Activated T-cell treated with anti-CD3 and anti-CD28 coated beads for 4 hours (primary cell): ENCODE data around the gene CT45A6.
"Not testable (repeated sequence)": the region's sequence is repeated elsewhere in the genome, so short reads cannot be mapped to it uniquely, and the experiment has no call there.

Source experiments
- DNase-seq: peaks from one replicate; pipeline ENCODE4 v3.0.0-alpha.2; 2020

The CT45A6 gene, protein sequence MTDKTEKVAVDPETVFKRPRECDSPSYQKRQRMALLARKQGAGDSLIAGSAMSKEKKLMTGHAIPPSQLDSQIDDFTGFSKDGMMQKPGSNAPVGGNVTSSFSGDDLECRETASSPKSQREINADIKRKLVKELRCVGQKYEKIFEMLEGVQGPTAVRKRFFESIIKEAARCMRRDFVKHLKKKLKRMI

DNA sequence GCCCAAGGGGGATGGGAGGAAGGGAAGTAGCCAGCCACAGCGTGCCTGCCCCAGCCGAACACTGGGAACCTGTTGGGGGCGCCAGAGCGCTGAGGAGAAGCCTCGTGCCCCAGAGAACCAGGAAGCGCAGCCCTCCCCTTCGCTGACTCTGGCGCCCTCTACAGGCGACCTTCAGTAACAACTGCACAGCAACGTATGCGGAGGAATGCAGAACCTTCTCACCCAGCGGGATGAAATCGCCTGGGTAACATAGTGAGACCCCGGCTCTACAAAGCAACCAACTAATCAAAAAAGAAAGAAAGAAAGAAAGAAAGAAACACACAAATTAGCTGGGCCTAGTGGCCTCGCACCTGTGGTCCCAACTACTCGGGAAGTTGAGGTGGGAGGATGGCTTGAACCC is at the start of gene CT45A6:
TSS of gene CT45A6 (minus strand) at position 101 of the 400 bp plus-strand sequence. CDS start 3,794 bp downstream, outside the sequence.
- not testable (repeated sequence) for DNase-seq

DNA sequence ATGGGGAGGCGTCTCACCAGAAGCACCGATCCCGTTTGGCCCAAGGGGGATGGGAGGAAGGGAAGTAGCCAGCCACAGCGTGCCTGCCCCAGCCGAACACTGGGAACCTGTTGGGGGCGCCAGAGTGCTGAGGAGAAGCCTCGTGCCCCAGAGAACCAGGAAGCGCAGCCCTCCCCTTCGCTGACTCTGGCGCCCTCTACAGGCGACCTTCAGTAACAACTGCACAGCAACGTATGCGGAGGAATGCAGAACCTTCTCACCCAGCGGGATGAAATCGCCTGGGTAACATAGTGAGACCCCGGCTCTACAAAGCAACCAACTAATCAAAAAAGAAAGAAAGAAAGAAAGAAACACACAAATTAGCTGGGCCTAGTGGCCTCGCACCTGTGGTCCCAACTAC is 34.6 kb upstream of the CT45A6 start, which contains the start of gene CT45A7:
TSS of gene CT45A7 (minus strand) at position 101 of the 400 bp plus-strand sequence. CDS start 3,747 bp downstream, outside the sequence.
- DNase-seq = not testable (repeated sequence)

DNA sequence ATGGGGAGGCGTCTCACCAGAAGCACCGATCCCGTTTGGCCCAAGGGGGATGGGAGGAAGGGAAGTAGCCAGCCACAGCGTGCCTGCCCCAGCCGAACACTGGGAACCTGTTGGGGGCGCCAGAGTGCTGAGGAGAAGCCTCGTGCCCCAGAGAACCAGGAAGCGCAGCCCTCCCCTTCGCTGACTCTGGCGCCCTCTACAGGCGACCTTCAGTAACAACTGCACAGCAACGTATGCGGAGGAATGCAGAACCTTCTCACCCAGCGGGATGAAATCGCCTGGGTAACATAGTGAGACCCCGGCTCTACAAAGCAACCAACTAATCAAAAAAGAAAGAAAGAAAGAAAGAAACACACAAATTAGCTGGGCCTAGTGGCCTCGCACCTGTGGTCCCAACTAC is 17.3 kb upstream of the CT45A6 start, which contains the start of gene CT45A2:
TSS of gene CT45A2 (minus strand) at position 101 of the 400 bp plus-strand sequence. CDS start 3,747 bp downstream, outside the sequence.
- DNase-seq = not testable (repeated sequence)

DNA sequence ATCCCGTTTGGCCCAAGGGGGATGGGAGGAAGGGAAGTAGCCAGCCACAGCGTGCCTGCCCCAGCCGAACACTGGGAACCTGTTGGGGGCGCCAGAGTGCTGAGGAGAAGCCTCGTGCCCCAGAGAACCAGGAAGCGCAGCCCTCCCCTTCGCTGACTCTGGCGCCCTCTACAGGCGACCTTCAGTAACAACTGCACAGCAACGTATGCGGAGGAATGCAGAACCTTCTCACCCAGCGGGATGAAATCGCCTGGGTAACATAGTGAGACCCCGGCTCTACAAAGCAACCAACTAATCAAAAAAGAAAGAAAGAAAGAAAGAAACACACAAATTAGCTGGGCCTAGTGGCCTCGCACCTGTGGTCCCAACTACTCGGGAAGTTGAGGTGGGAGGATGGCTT is 17.2 kb downstream of the CT45A6 start, which contains the start of gene CT45A5:
TSS of gene CT45A5 (minus strand) at position 101 of the 400 bp plus-strand sequence. CDS start 3,774 bp downstream, outside the sequence.
- DNase-seq = not testable (repeated sequence)

DNA sequence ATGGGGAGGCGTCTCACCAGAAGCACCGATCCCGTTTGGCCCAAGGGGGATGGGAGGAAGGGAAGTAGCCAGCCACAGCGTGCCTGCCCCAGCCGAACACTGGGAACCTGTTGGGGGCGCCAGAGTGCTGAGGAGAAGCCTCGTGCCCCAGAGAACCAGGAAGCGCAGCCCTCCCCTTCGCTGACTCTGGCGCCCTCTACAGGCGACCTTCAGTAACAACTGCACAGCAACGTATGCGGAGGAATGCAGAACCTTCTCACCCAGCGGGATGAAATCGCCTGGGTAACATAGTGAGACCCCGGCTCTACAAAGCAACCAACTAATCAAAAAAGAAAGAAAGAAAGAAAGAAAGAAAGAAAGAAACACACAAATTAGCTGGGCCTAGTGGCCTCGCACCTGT is 34.5 kb downstream of the CT45A6 start, which contains the start of gene CT45A3:
TSS of gene CT45A3 (minus strand) at position 101 of the 400 bp plus-strand sequence. CDS start 3,747 bp downstream, outside the sequence.
- DNase-seq = not testable (repeated sequence)

DNA sequence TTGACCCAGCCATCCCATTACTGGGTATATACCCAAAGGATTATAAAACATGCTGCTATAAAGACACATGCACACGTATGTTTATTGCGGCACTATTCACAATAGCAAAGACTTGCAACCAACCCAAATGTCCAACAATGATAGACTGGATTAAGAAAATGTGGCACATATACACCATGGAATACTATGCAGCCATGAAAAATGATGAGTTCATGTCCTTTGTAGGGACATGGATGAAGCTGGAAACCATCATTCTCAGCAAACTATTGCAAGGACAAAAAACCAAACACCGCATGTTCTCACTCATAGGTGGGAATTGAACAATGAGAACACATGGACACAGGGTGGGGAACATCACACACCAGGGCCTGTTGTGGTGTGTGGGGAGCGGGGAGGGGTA is 57.8 kb downstream of the CT45A6 start:
- not testable (repeated sequence) for DNase-seq
